B cell (primary cell): ENCODE data around the gene TAS2R9. TPM values are rescaled to one million over a fixed set of nuclear protein-coding genes. Genes with fewer than 3 reads are reported as not detected.

Experiments used
- ATAC-seq: fragments of 200-7000 bp; cut with Tn5 transposase; one replicate; pipeline ENCODE4 v1.10.0; 2021; ENCODE audit warnings: low read depth, mild to moderate bottlenecking, moderate number of reproducible peaks, moderate library complexity
- CTCF ChIA-PET: fragments of 350-600 bp; sonication (Branson Sonifier 250); formaldehyde crosslinking; loops from one replicate; lab custom pipeline; 2021; ENCODE audit warnings: antibody characterized with exemption, inconsistent platforms; lab: Charles Lee
- POLR2A ChIA-PET: fragments of 350-600 bp; sonication (Branson Sonifier 250); formaldehyde crosslinking; loops from one replicate; lab custom pipeline; 2021; ENCODE audit warnings: antibody characterized with exemption; lab: Charles Lee
- DNase-seq: peaks from one replicate; pipeline ENCODE4 v3.0.0; 2013
- H2AFZ ChIP-seq: 2 replicates; pipeline ENCODE4 v1.6.1; 2012; ENCODE audit warnings: mild to moderate bottlenecking, low read depth, low read length; ENCODE audit not compliant: insufficient read depth, poor library complexity, severe bottlenecking
- H3K27ac ChIP-seq, 2 donors: 1 replicate in 1 of 2; 2 replicates in 1 of 2; pipeline ENCODE4 v1.5.1; 2012 to 2013; ENCODE audit warnings: low read length in 2 of 2, mild to moderate bottlenecking in 2 of 2, moderate library complexity in 1 of 2
- H3K27me3 ChIP-seq, 4 experiments: fragments of 200-600 bp in 1 of 4; sonication (generic) in 1 of 4; replicated peaks in 1 of 4; 1 replicate in 2 of 4; 2 replicates in 2 of 4; pipeline versions ENCODE4 v1.6.1 to v1.7.0; 2013 to 2016; ENCODE audit warnings: low read length in 3 of 4, mild to moderate bottlenecking in 2 of 4, mixed read lengths in 1 of 4, moderate library complexity in 1 of 4; ENCODE audit not compliant: insufficient read depth in 4 of 4, control insufficient read depth in 3 of 4; ENCODE audit errors: control extremely low read depth in 1 of 4
- H3K36me3 ChIP-seq, 2 experiments: replicated peaks in 1 of 2; 1 replicate in 1 of 2; 2 replicates in 1 of 2; pipeline versions ENCODE4 v1.6.1 to v1.7.1; 2013; ENCODE audit warnings: low read length in 1 of 2; ENCODE audit not compliant: insufficient read depth in 2 of 2, control insufficient read depth in 1 of 2; ENCODE audit errors: control extremely low read depth in 1 of 2, extremely low read depth in 1 of 2
- H3K4me1 ChIP-seq, 2 donors: fragments of 200-600 bp in 1 of 2; sonication (generic) in 1 of 2; 1 replicate in 1 of 2; 2 replicates in 1 of 2; pipeline versions ENCODE4 v1.5.1 to v1.6.1; 2013 to 2017; ENCODE audit warnings: low read length in 2 of 2; ENCODE audit not compliant: control insufficient read depth in 2 of 2, insufficient read depth in 2 of 2
- H3K4me2 ChIP-seq: replicated peaks from 2 replicates; pipeline ENCODE3; 2012; ENCODE audit warnings: mild to moderate bottlenecking, low read depth, low read length; ENCODE audit not compliant: poor library complexity, severe bottlenecking
- H3K4me3 ChIP-seq, 5 experiments: fragments of 200-600 bp in 1 of 5; sonication (generic) in 1 of 5; 1 replicate in 3 of 5; 2 replicates in 2 of 5; pipeline versions ENCODE4 v1.5.1 to v1.7.0; 2011 to 2016; ENCODE audit warnings: low read length in 4 of 5, mild to moderate bottlenecking in 4 of 5, low read depth in 2 of 5, control low read depth in 1 of 5, moderate library complexity in 1 of 5; ENCODE audit not compliant: insufficient read depth in 1 of 5; ENCODE audit errors: control extremely low read depth in 1 of 5, extremely low read depth in 1 of 5
- H3K79me2 ChIP-seq: fragments of 200-600 bp; sonication (generic); one replicate; pipeline ENCODE4 v1.6.0; 2016; ENCODE audit warnings: low read length; ENCODE audit not compliant: control insufficient read depth, insufficient read depth
- H3K9ac ChIP-seq: fragments of 200-600 bp; sonication (generic); 2 replicates; pipeline ENCODE4 v1.6.1; 2017; ENCODE audit warnings: mild to moderate bottlenecking, low read length, moderate library complexity
- H3K9me3 ChIP-seq, 3 donors: one replicate each; pipeline versions ENCODE4 v1.6.1 to v1.7.1; 2013; ENCODE audit warnings: low read length in 2 of 3; ENCODE audit not compliant: control insufficient read depth in 2 of 3, insufficient read depth in 1 of 3; ENCODE audit errors: control extremely low read depth in 1 of 3
- H4K20me1 ChIP-seq: 2 replicates; pipeline ENCODE4 v1.6.0; 2012; ENCODE audit warnings: mild to moderate bottlenecking, low read length; ENCODE audit not compliant: insufficient read depth, control insufficient read depth, poor library complexity, severe bottlenecking
- H3K27ac Mint-ChIP-seq: one replicate; pipeline ENCODE4 v1.8.0; 2021; ENCODE audit warnings: mixed read lengths
- H3K27me3 Mint-ChIP-seq: one replicate; pipeline ENCODE4 v1.8.0; 2021; ENCODE audit warnings: mixed read lengths
- H3K4me1 Mint-ChIP-seq: one replicate; pipeline ENCODE4 v1.8.0; 2021; ENCODE audit warnings: mixed read lengths
- H3K4me3 Mint-ChIP-seq: one replicate; pipeline ENCODE4 v1.8.0; 2021; ENCODE audit warnings: mixed read lengths
- H3K9me3 Mint-ChIP-seq: one replicate; pipeline ENCODE4 v1.8.0; 2022; ENCODE audit warnings: mixed read lengths; ENCODE audit not compliant: insufficient read depth
- EZH2 ChIP-seq: IDR thresholded peaks from 2 replicates; pipeline ENCODE4 v1.6.1; 2012; ENCODE audit warnings: borderline replicate concordance, low read depth, mild to moderate bottlenecking, moderate library complexity, low read length; ENCODE audit not compliant: insufficient read depth, poor library complexity, severe bottlenecking
- WGBS: methylation state at CpG from one replicate; pipeline ENCODE4 v1.1.5; 2013; ENCODE audit warnings: missing lambda C conversion rate; ENCODE audit not compliant: insufficient coverage; 5-methylcytosine and 5-hydroxymethylcytosine counted together
- intact Hi-C: fragments of 100-400 bp; cut with micrococcal nuclease; formaldehyde crosslinking; loops from one replicate; pipeline ENCODE4 v1.10.0; 2022
- polyA plus RNA-seq: library from polyadenylated mRNA; depleted of rRNA; stranded (reverse); fragments of >200 nt; gene quantifications from 2 replicates; pipeline ENCODE4 v1.2.3, GENCODE V29; 2012
- total RNA-seq, 2 donors: library from RNA; stranded (reverse); fragments of 120-200 nt in 1 of 2; gene quantifications; 1 replicate in 1 of 2; 2 replicates in 1 of 2; pipeline versions ENCODE4 v1.2.3 to v1.2.4, GENCODE V29; 2013 to 2022
- TF ChIP-seq, protein P1 (sequence below): fragments of 200-600 bp; IDR thresholded peaks from one replicate; pipeline ENCODE4 v1.8.0; 2022; ENCODE audit warnings: antibody characterized with exemption, mild to moderate bottlenecking

Gene TAS2R9
- total and polyA plus RNA-seq, 2 donors (not counting 1 experiment from before 2014, with no cell fraction given), result not detected

GRCh38 chr12:10851243-10851858, 41.4 kb upstream of the TAS2R9 start:
- no peaks in the 10 kb centered on the region for H3K27me3 ChIP-seq
- 94% methylated on average over 2 of the region's 4 CpGs for WGBS
- no peaks in the 10 kb centered on the region for H3K4me1 ChIP-seq
- H3K9ac ChIP-seq, result no peak overlapping the region
- Mint-ChIP-seq H3K4me3 (no peak overlapping the region), H3K27ac (no peak overlapping the region), H3K9me3 (peaks cover 2% of the 10 kb centered on the region), H3K4me1 (no peaks in the 10 kb centered on the region), H3K27me3 (no peaks in the 10 kb centered on the region)
- peaks cover 0 to 8% of the 10 kb centered on the region in 2 experiments for H3K36me3 ChIP-seq
- no peak overlapping the region for H3K4me3 ChIP-seq
- H3K27ac ChIP-seq, result no peak overlapping the region
- H3K79me2 ChIP-seq, result no peaks in the 10 kb centered on the region
- H2AFZ ChIP-seq, result no peak overlapping the region
- ATAC-seq (no peak), DNase-seq (no peak)
- no peak overlapping the region for H3K4me2 ChIP-seq
- peaks cover 1 to 13% (median 8%) of the 10 kb centered on the region in 3 donors for H3K9me3 ChIP-seq
- POLR2A ChIA-PET, result no interaction called here
- H4K20me1 ChIP-seq, result no peaks in the 10 kb centered on the region
- CTCF ChIA-PET, result no interaction called here
- intact Hi-C loops, result no loop called here
- TF ChIP-seq EZH2, result no peak
- TF ChIP-seq, protein P1, sequence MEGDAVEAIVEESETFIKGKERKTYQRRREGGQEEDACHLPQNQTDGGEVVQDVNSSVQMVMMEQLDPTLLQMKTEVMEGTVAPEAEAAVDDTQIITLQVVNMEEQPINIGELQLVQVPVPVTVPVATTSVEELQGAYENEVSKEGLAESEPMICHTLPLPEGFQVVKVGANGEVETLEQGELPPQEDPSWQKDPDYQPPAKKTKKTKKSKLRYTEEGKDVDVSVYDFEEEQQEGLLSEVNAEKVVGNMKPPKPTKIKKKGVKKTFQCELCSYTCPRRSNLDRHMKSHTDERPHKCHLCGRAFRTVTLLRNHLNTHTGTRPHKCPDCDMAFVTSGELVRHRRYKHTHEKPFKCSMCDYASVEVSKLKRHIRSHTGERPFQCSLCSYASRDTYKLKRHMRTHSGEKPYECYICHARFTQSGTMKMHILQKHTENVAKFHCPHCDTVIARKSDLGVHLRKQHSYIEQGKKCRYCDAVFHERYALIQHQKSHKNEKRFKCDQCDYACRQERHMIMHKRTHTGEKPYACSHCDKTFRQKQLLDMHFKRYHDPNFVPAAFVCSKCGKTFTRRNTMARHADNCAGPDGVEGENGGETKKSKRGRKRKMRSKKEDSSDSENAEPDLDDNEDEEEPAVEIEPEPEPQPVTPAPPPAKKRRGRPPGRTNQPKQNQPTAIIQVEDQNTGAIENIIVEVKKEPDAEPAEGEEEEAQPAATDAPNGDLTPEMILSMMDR, result no peak

DNA sequence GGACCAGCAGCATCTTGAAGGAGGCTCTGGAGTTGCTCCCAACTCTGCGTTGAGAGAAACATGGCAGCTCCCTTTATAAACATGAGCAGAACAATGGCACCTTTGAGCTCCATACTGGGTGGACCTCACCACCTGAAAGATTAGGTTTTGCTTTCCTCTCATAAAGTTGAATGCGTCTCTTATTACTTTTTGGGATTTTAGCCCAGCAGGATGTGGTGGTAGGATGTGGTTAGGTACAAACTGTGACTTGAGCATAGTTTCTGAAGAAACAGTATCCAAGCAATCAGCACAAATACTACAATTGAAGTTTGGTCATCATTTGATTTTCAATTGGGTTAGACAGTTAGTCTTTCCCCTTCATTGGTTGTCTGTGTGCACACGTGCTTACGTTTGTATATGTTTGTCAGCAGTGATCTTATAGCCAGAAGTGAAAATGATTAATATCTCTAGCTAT, 39.5 kb upstream of the TAS2R9 start, which contains the start of gene PRR4:
Gene PRR4 (minus strand): TSS at position 51 of the 454 bp plus-strand sequence. CDS start 38 bp downstream, at position 13.
- Mint-ChIP-seq H3K9me3 (no peaks in the 10 kb centered on the region), H3K27me3 (no peaks in the 10 kb centered on the region), H3K4me1 (no peaks in the 10 kb centered on the region), H3K27ac (no peak within 1 kb of the TSS), H3K4me3 (no peak within 1 kb of the TSS)
- no peak for DNase-seq
- H3K79me2 ChIP-seq, result no peaks in the 10 kb centered on the region
- CTCF ChIA-PET, result no interaction called here
- H2AFZ ChIP-seq, result no peak within 1 kb of the TSS
- H3K36me3 ChIP-seq, result peaks cover 0 to 4% of the 10 kb centered on the region in 2 experiments
- intact Hi-C loops, result no loop called here
- H3K4me1 ChIP-seq, result no peaks in the 10 kb centered on the region
- H3K4me3 ChIP-seq, result no peak within 1 kb of the TSS
- no peak within 1 kb of the TSS for H3K4me2 ChIP-seq
- H3K27me3 ChIP-seq, result no peaks in the 10 kb centered on the region
- ATAC-seq, result no peak
- WGBS, result 100% methylated on average over 1 of the region's 4 CpGs
- POLR2A ChIA-PET, result no interaction called here
- H4K20me1 ChIP-seq, result no peaks in the 10 kb centered on the region
- no peak within 1 kb of the TSS for H3K9ac ChIP-seq
- H3K27ac ChIP-seq, result no peak within 1 kb of the TSS
- TF ChIP-seq, protein P1, result no peak
- no peaks in the 10 kb centered on the region for H3K9me3 ChIP-seq
